Stimulated activated CD4-positive, alpha-beta T cell treated with anti-CD3 and anti-CD28 coated beads, TNF-alpha, amount 100 ng/mL, for 24 hours (primary cell): ENCODE data around the gene TGFBR3.

ENCODE experiments used
- DNase-seq, 3 experiments: peaks; one replicate each; pipeline ENCODE4 v3.0.0-alpha.2; 2020; ENCODE audit warnings: low read depth in 3 of 3

Gene TGFBR3

GRCh38 chr1:91826248-91826647, 59.7 kb downstream of the TGFBR3 start:
- no peak for DNase-seq

- DNase-seq = no peak
Observed at GRCh38 chr1:91821126-91821868, 64.7 kb downstream of the TGFBR3 start.

GRCh38 chr1:91819038-91819788, 66.7 kb downstream of the TGFBR3 start:
- no peak for DNase-seq

- DNase-seq = no peak
Observed at GRCh38 chr1:91818713-91818975, 67.3 kb downstream of the TGFBR3 start.

- DNase-seq = no peak
Observed at GRCh38 chr1:91817211-91817905, 68.6 kb downstream of the TGFBR3 start.

GRCh38 chr1:91816031-91816430, 69.9 kb downstream of the TGFBR3 start:
- no peak for DNase-seq

- no peak for DNase-seq
Observed at GRCh38 chr1:91814448-91814847, 71.5 kb downstream of the TGFBR3 start.

GRCh38 chr1:91813813-91814212, 72.1 kb downstream of the TGFBR3 start:
- no peak for DNase-seq

GRCh38 chr1:91811363-91812025, 74.5 kb downstream of the TGFBR3 start:
- no peak for DNase-seq

GRCh38 chr1:91809317-91809716, 76.6 kb downstream of the TGFBR3 start:
- DNase-seq = no peak

- DNase-seq = no peak
Observed at GRCh38 chr1:91807921-91808620, 77.9 kb downstream of the TGFBR3 start.

GRCh38 chr1:91806769-91807700, 78.9 kb downstream of the TGFBR3 start:
- DNase-seq = no peak

- DNase-seq = no peak
Observed at GRCh38 chr1:91806181-91806768, 79.7 kb downstream of the TGFBR3 start.

- no peak for DNase-seq
Observed at GRCh38 chr1:91805311-91805801, 80.6 kb downstream of the TGFBR3 start.

- DNase-seq = peak; percentile 46 to 75 (median 55)
Observed at GRCh38 chr1:91804546-91805023, 81.4 kb downstream of the TGFBR3 start.

GRCh38 chr1:91803847-91804545, 82.0 kb downstream of the TGFBR3 start:
- peak; percentile 55 to 64 (median 63) for DNase-seq

GRCh38 chr1:91803123-91803522, 82.8 kb downstream of the TGFBR3 start:
- DNase-seq = no peak

- no peak for DNase-seq
Observed at GRCh38 chr1:91801496-91802115, 84.3 kb downstream of the TGFBR3 start.

- DNase-seq = no peak
Observed at GRCh38 chr1:91799863-91800262, 86.1 kb downstream of the TGFBR3 start.
